Mucosa of descending colon (tissue), 3 donors: ENCODE measurements around the gene MTERF1. TPM values are rescaled to one million over a fixed set of nuclear protein-coding genes. Genes with fewer than 3 reads are reported as not detected.
"Not testable (repeated sequence)": the region's sequence is repeated elsewhere in the genome, so short reads cannot be mapped to it uniquely, and the experiment has no call there.

Experiments
- ATAC-seq: fragments of 200-7000 bp; cut with Tn5 transposase; one replicate; pipeline ENCODE4 v1.9.1; 2020; ENCODE audit warnings: mild to moderate bottlenecking, moderate library complexity
- DNase-seq, 3 donors: peaks; one replicate each; pipeline ENCODE4 v3.0.0-alpha.2; 2020
- H3K36me3 ChIP-seq: fragments of 200-600 bp; one replicate; pipeline ENCODE4 v1.8.0; 2021; ENCODE audit warnings: low read depth, mild to moderate bottlenecking
- H3K4me1 ChIP-seq: fragments of 200-600 bp; one replicate; pipeline ENCODE4 v1.8.0; 2021; ENCODE audit warnings: low read depth, mild to moderate bottlenecking
- H3K4me3 ChIP-seq: fragments of 200-600 bp; one replicate; pipeline ENCODE4 v1.8.0; 2021; ENCODE audit warnings: mild to moderate bottlenecking
- H3K9me3 ChIP-seq: fragments of 200-600 bp; one replicate; pipeline ENCODE4 v1.8.0; 2021; ENCODE audit warnings: mild to moderate bottlenecking
- CTCF ChIP-seq: fragments of 200-600 bp; IDR thresholded peaks from one replicate; pipeline ENCODE4 v1.8.0; 2022; ENCODE audit warnings: antibody characterized with exemption, mild to moderate bottlenecking
- intact Hi-C, 2 donors: fragments of 100-400 bp; cut with DNase I in 1 of 2; cut with micrococcal nuclease in 1 of 2; formaldehyde crosslinking; loops; one replicate each; pipeline versions ENCODE4 v1.11.0 to v1.11.1; 2022; cut with DNase I, micrococcal nuclease
- total RNA-seq, 3 donors: library from RNA; stranded (reverse); fragmentation: NEBNext Ultra II Directional in 2 of 3; extraction: Animal tissue kit (Norgen Biotek cat#: 25700) in 2 of 3; gene quantifications; one replicate each; pipeline versions ENCODE4 v1.2.1 to v1.2.4, GENCODE V29; 2021 to 2023
- donor health status: DM: no; HTN: no; CAD: no; lungs with moderate emphysema.
- donor health status: DM: no; HTN: no; CAD: no.
- donor health status: DM: no; HTN: yes; CAD: no.

The MTERF1 gene
- total RNA-seq, 3 donors from 2014 or later, result 11.4 to 18.8 (median 12.7) TPM

GRCh38 chr7:91872928-91873327 lies 7.6 kb downstream of the MTERF1 start:
- Histone ChIP-seq H3K36me3 (no peaks in the 10 kb centered on the region), H3K4me3 (no peak overlapping the region), H3K9me3 (no peaks in the 10 kb centered on the region), H3K4me1 (no peaks in the 10 kb centered on the region)
- TF ChIP-seq CTCF, result no peak
- ATAC-seq, result no peak
- no peak for DNase-seq
- intact Hi-C loops, result loop anchor here in 1 of 2 donors (10.0 kb wide), 1 partner anchor 152 kb away; no protein-coding TSS in a partner anchor

- no peak for DNase-seq
- Histone ChIP-seq H3K9me3 (no peaks in the 10 kb centered on the region), H3K4me3 (no peak overlapping the region), H3K36me3 (no peaks in the 10 kb centered on the region), H3K4me1 (no peaks in the 10 kb centered on the region)
- ATAC-seq, result no peak
- intact Hi-C loops, result loop anchor here in 1 of 2 donors (10.0 kb wide), 1 partner anchor 153 kb away; no protein-coding TSS in a partner anchor
- no peak for TF ChIP-seq CTCF
These were observed 8.4 kb downstream of the MTERF1 start for GRCh38 chr7:91872069-91872468.

GRCh38 chr7:91869661-91870060 lies 10.8 kb downstream of the MTERF1 start:
- no peak for TF ChIP-seq CTCF
- ATAC-seq (no peak), DNase-seq (no peak)
- no peak overlapping the region for H3K4me3 ChIP-seq
- no peaks in the 10 kb centered on the region for H3K9me3 ChIP-seq
- H3K36me3 ChIP-seq, result no peaks in the 10 kb centered on the region
- H3K4me1 ChIP-seq, result no peaks in the 10 kb centered on the region
- intact Hi-C loops, result loop anchor here in 1 of 2 donors (10.0 kb wide), 1 partner anchor 155 kb away; no protein-coding TSS in a partner anchor

- H3K4me3 ChIP-seq, result no peak overlapping the region
- no peaks in the 10 kb centered on the region for H3K4me1 ChIP-seq
- H3K36me3 ChIP-seq, result no peaks in the 10 kb centered on the region
- no peak for TF ChIP-seq CTCF
- no peaks in the 10 kb centered on the region for H3K9me3 ChIP-seq
- no peak for ATAC-seq
- intact Hi-C loops, result no loop called here
- DNase-seq, result no peak
These were observed 13.8 kb downstream of the MTERF1 start for GRCh38 chr7:91866599-91867148.

- no peaks in the 10 kb centered on the region for H3K36me3 ChIP-seq
- TF ChIP-seq CTCF, result no peak
- H3K9me3 ChIP-seq, result no peaks in the 10 kb centered on the region
- DNase-seq (no peak), ATAC-seq (no peak)
- intact Hi-C loops, result no loop called here
- no peak overlapping the region for H3K4me3 ChIP-seq
- H3K4me1 ChIP-seq, result no peaks in the 10 kb centered on the region
These were observed 15.0 kb downstream of the MTERF1 start for GRCh38 chr7:91865511-91865910.

GRCh38 chr7:91864604-91865003 lies 15.9 kb downstream of the MTERF1 start:
- H3K36me3 ChIP-seq, H3K9me3 ChIP-seq, H3K4me1 ChIP-seq, ATAC-seq, DNase-seq, H3K4me3 ChIP-seq, intact Hi-C loops: not testable (repeated sequence)
